Dermis microvascular lymphatic vessel endothelial cell (primary cell): ENCODE data around the gene C2CD3. TPM values are rescaled to one million over a fixed set of nuclear protein-coding genes. Genes with fewer than 3 reads are reported as not detected.

ENCODE experiments used
- DNase-seq, 2 donors: peaks; one replicate each; pipeline versions ENCODE4 v3.0.0 to v3.0.0-alpha.2; 2010; ENCODE audit warnings: low read depth in 2 of 2
- total RNA-seq: library from RNA; depleted of rRNA; stranded (reverse); fragments of >200 nt; gene quantifications from 2 replicates; pipeline ENCODE4 v1.2.1, GENCODE V29; 2014

Gene C2CD3, protein sequence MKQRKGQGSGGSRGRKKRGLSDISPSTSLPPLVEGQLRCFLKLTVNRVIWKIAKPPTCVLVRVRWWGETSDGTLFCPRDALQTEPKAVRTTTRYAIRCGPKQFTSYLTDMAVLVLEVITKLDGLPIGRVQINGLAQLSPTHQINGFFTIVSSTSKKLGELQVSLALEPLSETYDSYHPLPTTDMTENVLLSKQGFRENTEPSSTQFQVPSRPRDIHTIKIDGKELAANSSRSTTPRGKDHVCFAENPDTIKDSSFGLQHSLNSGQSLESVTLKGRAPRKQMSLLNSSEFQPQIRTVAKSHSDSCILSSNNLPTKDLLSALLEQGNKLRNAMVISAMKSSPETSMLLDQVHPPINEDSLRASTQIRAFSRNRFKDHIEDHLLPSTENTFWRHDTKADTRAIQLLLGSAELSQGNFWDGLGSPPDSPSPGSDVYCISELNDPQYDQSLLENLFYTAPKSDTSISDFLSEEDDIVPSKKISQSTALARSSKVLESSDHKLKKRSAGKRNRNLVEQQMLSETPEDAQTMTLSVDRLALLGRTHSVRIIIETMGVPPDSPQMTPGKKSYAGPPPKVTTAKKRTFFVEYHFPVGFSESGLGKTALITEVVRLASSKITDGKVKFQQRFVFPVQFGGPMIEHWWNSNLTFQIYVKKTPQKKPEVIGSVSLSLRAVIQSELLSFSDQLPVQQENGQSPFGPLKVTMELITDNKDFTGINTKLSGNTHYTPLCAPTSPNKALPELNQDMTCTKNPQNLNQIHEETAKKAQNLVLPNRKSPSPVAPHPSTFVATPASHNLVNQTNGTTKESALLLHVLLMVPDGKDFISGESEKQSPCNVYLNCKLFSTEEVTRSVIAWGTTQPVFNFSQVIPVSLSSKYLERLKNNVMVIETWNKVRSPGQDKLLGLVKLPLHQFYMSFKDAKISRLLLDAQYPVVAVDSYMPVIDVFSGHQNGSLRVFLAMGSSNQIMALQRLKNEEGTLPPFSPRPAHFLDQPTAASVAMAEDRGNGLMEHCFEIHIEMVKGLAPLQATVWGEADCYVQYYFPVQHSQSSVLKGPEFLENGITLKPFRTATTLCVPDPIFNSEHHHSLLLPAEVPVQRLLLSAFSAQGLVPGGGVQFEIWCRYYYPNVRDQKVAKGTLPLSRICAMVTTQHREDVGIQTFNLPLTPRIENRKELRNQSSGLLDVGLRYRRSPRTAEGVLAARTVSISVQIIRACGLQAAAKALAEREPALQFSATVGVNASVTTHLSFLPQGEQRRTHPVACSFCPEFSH (N-terminal part only)
- 7.1 and 12.5 TPM in 2 replicates for total RNA-seq

DNA sequence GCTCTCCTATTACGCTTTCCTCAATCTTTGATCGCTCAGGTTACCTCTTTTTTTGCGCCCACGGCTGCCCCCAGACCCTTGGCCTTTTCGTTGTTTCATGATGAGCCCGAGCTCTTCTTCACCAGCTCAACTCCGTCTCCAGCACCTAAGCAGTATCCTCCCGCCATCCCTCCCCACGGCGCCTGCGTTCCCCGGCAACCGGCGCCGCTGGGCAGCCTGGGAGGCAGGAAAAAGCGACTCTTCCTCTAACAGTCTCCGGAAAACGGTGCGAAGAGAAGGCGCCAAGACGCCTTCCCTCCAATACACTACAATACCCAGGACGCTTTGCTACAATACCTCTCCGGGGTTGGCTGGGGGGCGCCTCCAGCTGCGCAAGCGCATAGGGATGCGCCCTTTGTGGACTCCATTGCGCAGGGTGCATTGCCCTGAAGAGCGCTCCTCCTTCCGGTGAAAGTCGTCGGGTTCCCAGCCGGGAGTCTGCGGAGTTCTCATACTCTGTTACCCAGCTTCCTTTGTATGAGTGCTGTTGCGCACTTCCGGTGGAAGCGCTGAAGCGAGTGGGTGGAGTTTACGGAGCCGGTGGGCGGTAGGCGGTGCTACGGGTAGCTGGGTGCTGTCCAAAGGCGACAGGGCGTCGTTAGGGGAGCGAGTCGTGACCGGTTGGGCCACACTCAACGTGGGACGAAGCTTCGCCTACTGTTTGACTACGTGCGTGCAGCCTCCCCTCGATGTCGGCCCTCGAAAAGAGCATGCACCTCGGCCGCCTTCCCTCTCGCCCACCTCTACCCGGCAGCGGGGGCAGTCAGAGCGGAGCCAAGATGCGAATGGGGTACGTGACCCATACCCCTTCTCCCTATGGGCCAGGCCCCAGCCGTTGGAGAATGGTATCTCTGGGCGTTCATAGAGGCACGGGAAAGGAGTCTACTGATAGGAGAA lies at the start of gene C2CD3, which contains the start of gene PPME1:
TSS of gene C2CD3 (minus strand) at position 309 of the 936 bp plus-strand sequence. CDS start at position 99, 210 bp downstream.
TSS of gene PPME1 (plus strand) at position 596 of the 936 bp plus-strand sequence. CDS start at position 729, 133 bp downstream.
- DNase-seq = peak; percentile 98 to 99

DNA sequence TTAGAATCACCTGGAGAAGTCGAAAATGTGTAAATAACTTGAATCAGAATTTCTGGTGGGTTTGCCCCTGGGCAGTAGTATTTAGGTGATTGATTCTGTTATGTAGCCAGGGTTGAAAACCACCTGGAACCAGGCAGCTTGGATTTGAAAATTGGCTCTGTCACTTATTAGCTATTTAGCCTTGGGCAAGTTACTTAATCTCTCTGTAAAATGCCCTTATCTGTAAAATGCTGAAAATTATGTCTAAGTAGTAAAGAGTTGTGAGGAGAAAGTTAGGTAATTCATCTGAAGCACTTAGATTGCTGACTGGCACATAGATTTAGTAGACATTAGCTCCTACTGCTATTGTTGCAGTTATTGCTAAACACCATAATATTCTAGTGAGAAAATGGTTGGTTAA lies 49.6 kb upstream of the C2CD3 start:
- no peak for DNase-seq

- no peak for DNase-seq
Measured at GRCh38 chr11:74212533-74212932, 41.7 kb upstream of the C2CD3 start.

- DNase-seq = no peak
Measured at GRCh38 chr11:74208507-74208906, 37.7 kb upstream of the C2CD3 start.

DNA sequence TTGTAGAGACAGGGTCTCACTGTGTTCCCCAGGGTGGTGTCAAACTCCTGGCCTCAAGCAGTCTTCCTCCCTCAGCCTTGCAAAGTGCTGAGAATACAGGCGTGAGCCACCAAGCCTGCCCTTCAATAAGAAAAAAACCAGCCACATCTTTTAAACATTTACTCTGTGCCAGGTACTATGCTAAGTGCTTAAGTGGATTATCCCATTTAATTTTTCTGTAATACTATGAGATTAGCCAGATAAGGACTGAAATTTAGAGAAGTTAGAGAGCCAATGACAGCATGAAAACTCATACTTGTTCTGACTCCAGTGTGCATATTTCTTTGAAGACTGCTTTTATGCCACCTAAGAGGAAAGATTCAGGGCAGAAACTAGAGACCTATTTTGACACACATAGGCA lies 35.9 kb upstream of the C2CD3 start:
- no peak for DNase-seq

- DNase-seq = no peak
Measured at GRCh38 chr11:74205181-74205580, 34.4 kb upstream of the C2CD3 start.

GRCh38 chr11:74204701-74205100 lies 33.9 kb upstream of the C2CD3 start:
- no peak for DNase-seq

GRCh38 chr11:74203966-74204365 lies 33.2 kb upstream of the C2CD3 start:
- DNase-seq = no peak

- no peak for DNase-seq
Measured at GRCh38 chr11:74196781-74197486, 26.1 kb upstream of the C2CD3 start.

- DNase-seq = peak in 1 of 2 donors; percentile 32
Measured at GRCh38 chr11:74195828-74196227, 25.0 kb upstream of the C2CD3 start.

DNA sequence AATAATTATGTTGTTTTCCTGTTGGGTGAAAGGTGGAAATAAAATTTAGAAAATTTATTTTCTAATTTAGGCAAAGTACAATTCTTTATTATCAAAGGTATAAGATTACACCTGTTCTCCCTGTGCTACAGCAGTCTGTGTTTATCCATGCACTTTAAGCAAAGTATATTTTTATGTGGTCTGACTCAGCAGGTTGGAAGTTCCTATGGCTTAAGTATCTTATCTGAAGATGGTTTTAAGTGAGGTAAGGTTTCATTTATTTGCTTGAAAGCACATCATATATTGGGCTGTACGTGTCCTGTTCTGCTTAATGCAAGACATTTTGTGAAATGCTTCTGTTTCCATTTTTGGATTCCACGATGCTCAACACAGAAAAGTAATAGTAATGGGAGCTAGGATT lies 14.9 kb upstream of the C2CD3 start:
- no peak for DNase-seq

GRCh38 chr11:74185285-74185684 lies 14.5 kb upstream of the C2CD3 start:
- DNase-seq = no peak

DNA sequence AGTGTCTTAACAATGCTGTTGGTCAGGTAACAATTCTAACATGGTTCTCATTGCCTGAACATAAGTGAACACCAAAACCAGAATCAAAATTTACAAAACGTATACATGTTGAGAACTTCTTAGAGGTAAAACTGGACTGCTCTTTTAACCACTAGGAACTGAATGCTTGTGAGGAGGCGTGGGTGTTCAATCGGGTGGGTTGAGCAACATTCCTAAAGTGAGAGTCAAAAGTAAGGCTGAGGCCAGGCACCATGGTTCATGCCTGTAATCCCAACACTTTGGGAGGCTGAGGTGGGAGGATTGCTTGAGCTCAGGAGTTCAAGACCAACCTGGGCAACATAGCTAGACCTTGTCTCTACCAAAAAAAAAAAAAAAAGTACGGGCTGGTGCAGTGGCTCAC lies 11.8 kb upstream of the C2CD3 start:
- DNase-seq = no peak

DNA sequence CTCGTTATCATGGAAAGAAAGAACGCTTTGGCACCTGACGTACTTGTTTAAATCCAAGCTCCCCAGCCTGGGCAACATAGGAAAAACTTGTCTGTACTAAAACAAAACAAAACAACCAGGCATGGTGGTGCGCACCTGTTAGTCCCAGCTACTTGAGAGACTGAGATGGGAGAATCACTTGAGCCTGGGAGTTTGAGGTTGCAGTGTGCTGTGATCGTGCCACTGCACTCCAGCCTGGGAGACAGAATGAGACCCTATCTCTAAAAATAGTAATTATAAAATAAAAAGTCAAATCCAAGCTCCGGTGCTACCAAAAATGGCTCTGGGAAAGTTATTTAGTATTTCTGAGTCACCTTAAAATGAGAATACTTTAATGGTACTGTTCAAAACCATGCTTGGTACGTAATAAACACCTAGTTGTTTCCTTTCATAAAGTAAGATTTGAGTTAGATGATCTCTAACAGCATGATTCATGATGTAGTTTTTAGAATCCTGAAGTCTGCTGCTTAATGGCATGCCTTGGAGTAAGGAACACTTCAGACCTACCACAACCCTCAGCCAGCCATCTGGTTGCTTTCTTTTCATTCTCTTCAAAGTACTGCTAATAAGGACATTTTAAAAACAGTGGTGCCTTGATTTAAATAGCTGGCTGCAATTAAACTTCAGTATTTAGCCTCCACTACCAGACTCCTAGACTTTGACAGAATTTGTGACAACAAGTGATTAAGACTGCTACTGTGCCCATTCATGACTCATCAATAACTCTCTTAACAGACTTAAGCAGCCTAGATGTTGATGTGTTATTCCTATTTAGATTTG lies 8.6 kb upstream of the C2CD3 start:
- peak in 1 of 2 donors; percentile 27 for DNase-seq

DNA sequence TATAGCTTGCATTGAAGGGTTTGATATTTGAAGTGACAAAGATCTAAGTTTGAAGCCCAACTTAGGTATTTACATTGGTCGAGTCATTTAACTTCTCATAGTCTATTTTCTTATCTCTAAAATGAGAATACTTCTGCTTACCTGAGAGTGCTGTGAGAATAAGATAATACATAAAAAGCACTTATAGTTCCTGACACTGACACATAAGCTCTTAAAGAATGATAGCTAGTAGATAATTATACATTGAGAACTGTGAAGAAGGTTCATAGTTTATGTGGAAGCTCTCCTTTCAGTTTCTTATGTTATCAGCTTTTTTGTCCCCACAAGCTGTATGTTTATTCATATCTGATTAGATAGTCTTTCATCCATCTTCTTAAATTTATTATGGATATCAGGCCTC lies 5.1 kb upstream of the C2CD3 start:
- no peak for DNase-seq

DNA sequence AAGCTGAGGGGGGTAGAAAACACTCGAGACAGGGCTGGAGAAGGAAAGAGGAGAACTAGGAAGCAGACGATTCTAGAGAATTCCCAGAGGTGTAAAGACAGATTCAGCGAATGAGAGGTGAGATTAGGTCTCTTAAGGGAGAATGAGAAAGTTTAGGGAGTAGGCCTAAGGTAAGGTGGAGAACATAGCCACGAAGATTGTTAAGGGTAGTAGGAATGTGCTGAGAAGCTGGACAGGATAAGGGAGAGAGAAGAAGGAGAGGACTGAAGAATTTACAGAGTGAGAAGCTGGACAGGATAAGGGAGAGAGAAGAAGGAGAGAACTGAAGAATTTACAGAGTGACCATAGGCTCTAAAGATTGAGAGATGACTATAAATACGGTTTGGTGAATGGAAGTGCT lies 1.2 kb upstream of the C2CD3 start:
- peak in 1 of 2 donors; percentile 1 for DNase-seq

DNA sequence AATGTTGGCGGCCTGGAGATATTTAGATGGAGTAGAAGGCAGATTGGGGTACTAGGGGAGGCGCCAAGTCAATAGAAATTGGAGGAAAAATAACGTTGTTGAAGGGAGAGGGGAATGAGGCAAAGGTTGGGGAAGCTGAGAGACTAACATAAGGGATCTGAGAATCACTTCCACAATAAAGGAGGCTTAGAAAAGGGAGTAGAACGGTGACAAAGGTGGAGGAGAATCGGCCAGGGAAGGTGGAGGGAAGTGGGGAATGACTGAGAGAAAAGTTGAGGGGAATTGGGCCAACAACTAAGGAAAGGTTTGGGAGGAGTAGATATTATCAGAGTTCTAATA lies 797 bp upstream of the C2CD3 start:
- no peak for DNase-seq

DNA sequence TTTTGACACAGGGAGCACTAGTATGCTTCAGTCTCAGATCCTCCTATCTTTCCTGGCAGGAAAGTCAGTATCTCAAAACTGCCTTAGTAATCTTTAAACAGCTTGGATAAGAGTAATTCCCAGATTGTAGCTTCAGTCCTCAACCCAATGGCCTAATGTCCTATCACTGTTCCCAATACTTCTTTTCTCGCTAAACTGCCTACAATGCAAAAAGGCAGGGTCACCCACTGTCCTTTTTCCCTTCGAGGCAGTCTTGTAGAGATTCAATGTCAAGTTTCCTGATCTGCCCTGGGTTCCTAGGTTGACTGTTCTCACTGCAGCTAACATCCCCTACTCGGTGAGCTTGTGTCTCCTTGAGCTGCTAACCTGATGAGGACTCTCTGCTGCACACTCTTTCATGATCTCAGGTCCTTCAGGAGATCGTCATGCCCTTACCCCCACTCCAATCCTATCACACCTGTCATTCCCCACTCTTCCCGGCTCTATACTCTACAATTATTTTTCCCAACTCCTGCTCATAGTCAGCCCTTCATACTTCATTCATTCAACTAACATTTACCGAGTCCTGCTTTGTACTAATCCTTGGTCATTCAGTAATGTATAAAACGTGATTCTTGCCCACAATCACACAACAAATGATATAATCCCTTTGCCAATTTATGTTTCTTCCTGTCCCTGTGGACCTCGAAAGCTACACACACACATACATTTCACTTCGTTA lies 904 bp downstream of the C2CD3 start:
- peak in 1 of 2 donors; percentile 14 for DNase-seq
